ENCODE data around the gene GPR160. TPM values are rescaled to one million over a fixed set of nuclear protein-coding genes. Genes with fewer than 3 reads are reported as not detected.
A peak's percentile ranks its signal among the peaks of the same experiment; 100 is the strongest.

The GPR160 gene
- total and polyA plus RNA-seq, 10 donors, result 17.1 to 52.2 (median 25.2) TPM

GRCh38 chr3:170083343-170083742, 45.5 kb downstream of the GPR160 start:
- no peak overlapping the region for H3K27ac ChIP-seq
- H3K27me3 ChIP-seq (replicated peaks in 1 of 7), result no peaks in the 10 kb centered on the region
- no peak for TF ChIP-seq POLR2A (IDR thresholded peaks at IDR 0.05)
- no peak for TF ChIP-seq POLR2AphosphoS5 (IDR thresholded peaks at IDR 0.05)
- no peak for TF ChIP-seq CTCF (IDR thresholded peaks at IDR 0.05 in 8 of 11, conservative IDR thresholded peaks at IDR 0.05 in 3 of 11)
- peaks cover 0 to 4% (median 2%) of the 10 kb centered on the region in 6 donors for H3K4me1 ChIP-seq
- H3K36me3 ChIP-seq, result peaks cover 0 to 93% (median 20%) of the 10 kb centered on the region in 6 donors
- 88 to 98% (median 89%) methylated on average over 1 of the region's 1 CpG for WGBS, 5 donors
- intact Hi-C loops (cut with DNase I; ENCODE audit: low total_unique reads), result no loop called here
- no peak for DNase-seq
- no peaks in the 10 kb centered on the region for H3K9me3 ChIP-seq
- H3K4me3 ChIP-seq, result no peak overlapping the region

- Histone ChIP-seq H3K36me3 (peaks cover 0 to 100% (median 23%) of the 10 kb centered on the region in 6 donors), H3K9me3 (no peaks in the 10 kb centered on the region), H3K4me1 (peaks cover 0 to 2% (median 0%) of the 10 kb centered on the region in 6 donors), H3K4me3 (no peak overlapping the region), H3K27ac (no peak overlapping the region), H3K27me3 (replicated peaks in 1 of 7) (no peaks in the 10 kb centered on the region)
- peak in 1 of 3 donors; percentile 9 for TF ChIP-seq POLR2AphosphoS5 (IDR thresholded peaks at IDR 0.05)
- TF ChIP-seq CTCF (IDR thresholded peaks at IDR 0.05 in 8 of 11, conservative IDR thresholded peaks at IDR 0.05 in 3 of 11), result no peak
- no peak for TF ChIP-seq POLR2A (IDR thresholded peaks at IDR 0.05)
- no peak for DNase-seq
- WGBS, 5 donors, result 94 to 99% (median 95%) methylated on average over 6 of the region's 6 CpGs
- intact Hi-C loops (cut with DNase I; ENCODE audit: low total_unique reads), result no loop called here
Measured at GRCh38 chr3:170085396-170085795, 47.6 kb downstream of the GPR160 start.

GRCh38 chr3:170089862-170090600, 52.2 kb downstream of the GPR160 start:
- H3K27ac ChIP-seq, result no peak overlapping the region
- no peak for DNase-seq
- H3K9me3 ChIP-seq, result no peaks in the 10 kb centered on the region
- peaks cover 0 to 6% (median 0%) of the 10 kb centered on the region in 6 donors for H3K4me1 ChIP-seq
- no peak overlapping the region for H3K4me3 ChIP-seq
- H3K36me3 ChIP-seq, result peaks cover 0 to 99% (median 38%) of the 10 kb centered on the region in 6 donors
- no peak for TF ChIP-seq POLR2AphosphoS5 (IDR thresholded peaks at IDR 0.05)
- TF ChIP-seq CTCF (IDR thresholded peaks at IDR 0.05 in 8 of 11, conservative IDR thresholded peaks at IDR 0.05 in 3 of 11), result no peak
- TF ChIP-seq POLR2A (IDR thresholded peaks at IDR 0.05), result no peak
- H3K27me3 ChIP-seq (replicated peaks in 1 of 7), result no peaks in the 10 kb centered on the region
- intact Hi-C loops (cut with DNase I; ENCODE audit: low total_unique reads), result no loop called here
- 83 to 98% (median 89%) methylated on average over 3 of the region's 3 CpGs for WGBS, 5 donors

- intact Hi-C loops (cut with DNase I; ENCODE audit: low total_unique reads), result no loop called here
- TF ChIP-seq POLR2A (IDR thresholded peaks at IDR 0.05) (no peak), CTCF (IDR thresholded peaks at IDR 0.05 in 8 of 11, conservative IDR thresholded peaks at IDR 0.05 in 3 of 11) (no peak), POLR2AphosphoS5 (IDR thresholded peaks at IDR 0.05) (no peak)
- no peaks in the 10 kb centered on the region for H3K27me3 ChIP-seq (replicated peaks in 1 of 7)
- no peak for DNase-seq
- H3K36me3 ChIP-seq, result peaks cover 0 to 99% (median 39%) of the 10 kb centered on the region in 6 donors
- peaks cover 0 to 6% (median 0%) of the 10 kb centered on the region in 6 donors for H3K4me1 ChIP-seq
- H3K9me3 ChIP-seq, result no peaks in the 10 kb centered on the region
- H3K4me3 ChIP-seq, result no peak overlapping the region
- no peak overlapping the region for H3K27ac ChIP-seq
Measured at GRCh38 chr3:170090601-170090981, 52.8 kb downstream of the GPR160 start.

Measured in spleen (tissue), 11 donors.